AG04449 (cell line): Measurements from ENCODE around the gene LARGE1.

Experiments used
- CTCF ChIA-PET: fragments of 350-600 bp; formaldehyde crosslinking; extraction: SDS; loops from one replicate; lab custom pipeline; 2021; ENCODE audit warnings: antibody characterized with exemption; lab: Yijun Ruan, JAX
- POLR2A ChIA-PET: fragments of 400-600, 350-600 bp; formaldehyde crosslinking; extraction: SDS; loops from one replicate; lab custom pipeline; 2020; ENCODE audit warnings: antibody characterized with exemption, inconsistent platforms; lab: Yijun Ruan, JAX
- DNase-seq: peaks from one replicate; pipeline ENCODE4 v3.0.0-alpha.2; 2010; ENCODE audit warnings: low read depth, low spot score
- H3K4me3 ChIP-seq: 2 replicates; pipeline ENCODE4 v1.5.1; 2011; ENCODE audit warnings: low read depth, mild to moderate bottlenecking, control low read depth, low read length
- TF ChIP-seq, protein P1 (sequence below): IDR thresholded peaks from one replicate; pipeline ENCODE4 v1.5.1; 2011; ENCODE audit warnings: mild to moderate bottlenecking, moderate library complexity, low read length, control low read depth, inconsistent platforms; ENCODE audit not compliant: insufficient read depth; ENCODE audit errors: missing control alignments

LARGE1 gene

DNA sequence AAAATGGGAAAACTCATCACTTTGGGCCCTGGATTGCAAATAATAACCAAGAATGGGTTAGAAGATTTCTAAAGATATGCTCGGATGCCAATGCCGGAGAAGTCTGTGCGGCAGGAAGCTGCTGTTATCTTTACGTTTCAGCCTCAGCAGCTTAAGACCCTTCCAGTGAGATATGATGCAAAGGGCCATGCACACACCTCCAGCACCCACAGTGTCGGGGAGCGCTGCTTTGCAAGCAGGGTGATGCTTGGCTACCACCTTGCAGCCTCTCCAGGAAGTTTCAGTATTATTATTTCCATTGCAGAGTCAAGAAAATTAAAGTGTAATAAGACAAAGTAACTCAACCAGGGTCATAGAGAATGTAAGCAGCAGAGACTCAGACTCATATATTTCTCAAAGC lies 37.3 kb downstream of the LARGE1 start:
- TF ChIP-seq, protein P1, sequence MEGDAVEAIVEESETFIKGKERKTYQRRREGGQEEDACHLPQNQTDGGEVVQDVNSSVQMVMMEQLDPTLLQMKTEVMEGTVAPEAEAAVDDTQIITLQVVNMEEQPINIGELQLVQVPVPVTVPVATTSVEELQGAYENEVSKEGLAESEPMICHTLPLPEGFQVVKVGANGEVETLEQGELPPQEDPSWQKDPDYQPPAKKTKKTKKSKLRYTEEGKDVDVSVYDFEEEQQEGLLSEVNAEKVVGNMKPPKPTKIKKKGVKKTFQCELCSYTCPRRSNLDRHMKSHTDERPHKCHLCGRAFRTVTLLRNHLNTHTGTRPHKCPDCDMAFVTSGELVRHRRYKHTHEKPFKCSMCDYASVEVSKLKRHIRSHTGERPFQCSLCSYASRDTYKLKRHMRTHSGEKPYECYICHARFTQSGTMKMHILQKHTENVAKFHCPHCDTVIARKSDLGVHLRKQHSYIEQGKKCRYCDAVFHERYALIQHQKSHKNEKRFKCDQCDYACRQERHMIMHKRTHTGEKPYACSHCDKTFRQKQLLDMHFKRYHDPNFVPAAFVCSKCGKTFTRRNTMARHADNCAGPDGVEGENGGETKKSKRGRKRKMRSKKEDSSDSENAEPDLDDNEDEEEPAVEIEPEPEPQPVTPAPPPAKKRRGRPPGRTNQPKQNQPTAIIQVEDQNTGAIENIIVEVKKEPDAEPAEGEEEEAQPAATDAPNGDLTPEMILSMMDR, result no peak
- POLR2A ChIA-PET, result no interaction called here
- no peak overlapping the region for H3K4me3 ChIP-seq

DNA sequence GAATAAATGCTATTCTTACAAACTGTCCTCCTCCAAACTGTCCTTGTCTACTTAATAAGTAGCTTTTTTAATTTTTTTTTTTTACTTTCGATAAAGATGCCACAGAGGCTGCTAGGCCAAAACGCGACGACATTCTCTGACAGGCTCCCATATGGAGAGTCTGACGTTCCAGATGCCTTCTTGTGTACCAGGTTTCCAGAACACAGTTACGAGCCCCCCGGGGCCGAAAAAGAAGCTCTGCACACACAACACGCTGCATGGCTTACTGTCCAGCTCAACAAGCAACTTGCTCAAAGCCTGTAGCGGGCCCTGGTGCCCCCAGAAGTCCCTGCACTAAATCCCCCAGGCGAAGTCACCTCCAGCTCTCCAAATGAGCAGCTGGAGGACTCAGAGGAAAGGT lies 39.3 kb downstream of the LARGE1 start:
- TF ChIP-seq, protein P1, result no peak
- CTCF ChIA-PET, result no interaction called here
- H3K4me3 ChIP-seq, result no peak overlapping the region
- no peak for DNase-seq
- POLR2A ChIA-PET, result no interaction called here

More for the DNA sequence above, 37.3 kb downstream of the LARGE1 start:
- CTCF ChIA-PET, result no interaction called here
- no peak for DNase-seq

DNA sequence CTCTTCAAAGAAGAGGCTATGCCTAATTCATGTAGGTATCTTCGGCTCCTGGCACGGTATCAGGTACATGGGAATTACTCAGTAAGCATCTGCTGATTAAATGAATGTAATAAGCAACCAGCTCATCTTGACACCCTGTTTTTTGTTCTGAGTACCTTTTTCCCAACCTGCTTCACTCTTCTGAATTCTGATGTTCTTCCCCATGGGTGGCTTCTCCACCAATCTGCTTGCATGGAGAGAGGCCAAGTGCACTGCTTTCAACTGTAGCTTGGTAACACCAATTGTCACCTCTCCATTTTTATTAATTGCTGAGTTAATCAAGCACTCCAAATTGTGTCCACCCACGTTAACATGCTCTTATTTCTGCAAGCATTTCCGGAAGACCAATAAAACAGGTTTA lies 40.5 kb downstream of the LARGE1 start:
- ChIA-PET CTCF (no interaction called here), POLR2A (interaction anchor here (0.6 kb wide), 1 partner anchor 17 kb away, joined by 3 read pairs; no protein-coding TSS in a partner anchor)
- DNase-seq, result no peak

DNA sequence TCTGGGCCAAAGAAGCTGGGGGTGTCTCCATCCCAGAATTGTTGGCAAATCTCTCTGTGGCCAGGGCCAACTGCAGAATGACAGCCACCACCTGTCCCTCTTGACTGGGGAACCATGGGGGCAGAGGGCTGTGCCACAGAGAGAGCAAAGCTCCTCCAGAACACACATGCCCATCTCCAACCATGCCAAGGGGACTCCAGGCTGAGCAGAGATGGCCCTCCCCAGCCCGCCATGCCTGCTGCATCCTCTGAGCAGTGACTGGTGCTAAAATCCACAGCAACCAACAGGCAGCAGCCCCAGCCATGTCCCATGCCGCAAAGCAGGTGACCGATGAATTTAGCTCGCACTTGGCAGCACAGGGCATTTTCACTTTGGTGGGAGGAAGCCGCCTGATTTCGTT lies 45.0 kb downstream of the LARGE1 start:
- no peak overlapping the region for H3K4me3 ChIP-seq
- TF ChIP-seq, protein P1, result no peak
- ChIA-PET CTCF (no interaction called here), POLR2A (no interaction called here)
- DNase-seq, result no peak

More for the DNA sequence above, 40.5 kb downstream of the LARGE1 start:
- TF ChIP-seq, protein P1, result no peak
- no peak overlapping the region for H3K4me3 ChIP-seq

DNA sequence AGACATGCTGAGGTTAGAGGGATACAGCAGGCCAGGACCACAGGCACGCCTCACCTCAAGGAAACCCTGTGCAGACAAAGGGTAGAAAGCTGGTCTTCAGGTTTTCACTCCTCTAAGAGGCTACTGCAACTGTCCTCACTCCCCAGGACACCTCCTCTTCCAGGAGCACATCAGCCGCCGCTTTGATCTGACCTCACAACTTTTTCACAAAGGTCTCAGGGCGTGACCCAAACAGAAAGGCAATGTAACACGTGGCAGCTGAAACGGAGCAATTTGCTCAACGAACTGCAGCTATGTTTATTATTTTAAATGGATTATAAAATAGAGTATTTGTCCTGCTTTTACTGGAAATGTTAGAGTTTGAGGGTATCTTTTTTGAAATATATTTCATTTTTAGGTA lies 46.1 kb downstream of the LARGE1 start:
- TF ChIP-seq, protein P1, result no peak
- ChIA-PET POLR2A (interaction anchor here (0.6 kb wide), 1 partner anchor 1116 kb away, joined by 3 read pairs; no protein-coding TSS in a partner anchor), CTCF (interaction anchor here (0.7 kb wide), 1 partner anchor 355 kb away, joined by 3 read pairs; no protein-coding TSS in a partner anchor)
- H3K4me3 ChIP-seq, result no peak overlapping the region
- no peak for DNase-seq

DNA sequence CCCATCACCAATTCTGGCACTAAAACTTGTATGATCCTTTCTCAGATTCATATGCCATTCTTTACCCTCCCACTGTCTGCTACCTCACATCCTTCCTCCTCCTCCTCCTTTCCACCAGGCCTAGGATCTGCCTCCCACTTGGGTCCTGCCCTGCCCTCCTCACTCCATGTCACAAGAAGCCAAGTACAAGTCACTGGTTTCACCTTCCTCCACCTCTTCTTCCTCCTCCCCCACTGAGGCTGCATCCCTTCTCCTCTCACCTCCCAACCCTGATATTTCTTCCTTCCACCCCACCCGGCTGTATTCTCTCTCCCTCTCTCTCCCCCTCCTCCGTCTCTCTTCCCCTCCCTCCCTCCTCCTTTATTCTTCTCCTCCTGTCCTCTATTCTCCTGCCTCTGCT lies 46.6 kb downstream of the LARGE1 start:
- POLR2A ChIA-PET, result no interaction called here
- DNase-seq, result no peak
- no peak overlapping the region for H3K4me3 ChIP-seq
- CTCF ChIA-PET, result no interaction called here
- TF ChIP-seq, protein P1, result no peak
